GM12801 (cell line): ENCODE measurements around the gene GRIK3.

Experiments
- CTCF ChIP-seq: IDR thresholded peaks from one replicate; pipeline ENCODE4 v1.5.1; 2011; ENCODE audit warnings: control low read depth; ENCODE audit not compliant: insufficient read length; ENCODE audit errors: extremely low read depth

The GRIK3 gene

GRCh38 chr1:36911561-36912364, 122.6 kb downstream of the GRIK3 start:
- no peak for TF ChIP-seq CTCF

GRCh38 chr1:36910886-36911540, 123.3 kb downstream of the GRIK3 start:
- no peak for TF ChIP-seq CTCF

- TF ChIP-seq CTCF: no peak
These were observed 124.2 kb downstream of the GRIK3 start for GRCh38 chr1:36909946-36910725.

GRCh38 chr1:36908096-36908495, 126.2 kb downstream of the GRIK3 start:
- no peak for TF ChIP-seq CTCF

GRCh38 chr1:36906555-36906954, 127.8 kb downstream of the GRIK3 start:
- no peak for TF ChIP-seq CTCF

GRCh38 chr1:36905941-36906340, 128.4 kb downstream of the GRIK3 start:
- no peak for TF ChIP-seq CTCF

GRCh38 chr1:36900128-36900527, 134.2 kb downstream of the GRIK3 start:
- TF ChIP-seq CTCF: no peak
